ENCODE results near the gene SNTB2. TPM values are rescaled to one million over a fixed set of nuclear protein-coding genes. Genes with fewer than 3 reads are reported as not detected.

The SNTB2 gene
- total and polyA plus RNA-seq, 2 donors (not counting 1 experiment from before 2014, with no cell fraction given), result 51.8 to 63.3 TPM

- H3K4me2 ChIP-seq (ENCODE audit: extremely low read depth, insufficient read depth, low read length), result no peak overlapping the region
- no peak for DNase-seq (ENCODE audit: low read depth in 2 of 2)
- H3K27ac ChIP-seq (ENCODE audit: insufficient read depth, low read length), result no peak overlapping the region
- H2AFZ ChIP-seq (ENCODE audit: low read length), result no peak overlapping the region
- H3K36me3 ChIP-seq (ENCODE audit: control insufficient read depth, insufficient read depth, low read length), result no peaks in the 10 kb centered on the region
- H4K20me1 ChIP-seq (ENCODE audit: control insufficient read depth, extremely low read depth, insufficient read depth, low read length), result no peaks in the 10 kb centered on the region
- H3K9ac ChIP-seq (ENCODE audit: insufficient read depth, low read length), result no peak overlapping the region
- H3K79me2 ChIP-seq (ENCODE audit: control insufficient read depth, insufficient read depth, low read length), result peaks cover 77% of the 10 kb centered on the region
- H3K4me1 ChIP-seq (ENCODE audit: control insufficient read depth, extremely low read depth, insufficient read depth, low read length), result peaks cover 3% of the 10 kb centered on the region
- TF ChIP-seq EZH2 (IDR thresholded peaks at IDR 0.05; ENCODE audit: low read length, missing control alignments), result no peak
- TF ChIP-seq, protein P1, sequence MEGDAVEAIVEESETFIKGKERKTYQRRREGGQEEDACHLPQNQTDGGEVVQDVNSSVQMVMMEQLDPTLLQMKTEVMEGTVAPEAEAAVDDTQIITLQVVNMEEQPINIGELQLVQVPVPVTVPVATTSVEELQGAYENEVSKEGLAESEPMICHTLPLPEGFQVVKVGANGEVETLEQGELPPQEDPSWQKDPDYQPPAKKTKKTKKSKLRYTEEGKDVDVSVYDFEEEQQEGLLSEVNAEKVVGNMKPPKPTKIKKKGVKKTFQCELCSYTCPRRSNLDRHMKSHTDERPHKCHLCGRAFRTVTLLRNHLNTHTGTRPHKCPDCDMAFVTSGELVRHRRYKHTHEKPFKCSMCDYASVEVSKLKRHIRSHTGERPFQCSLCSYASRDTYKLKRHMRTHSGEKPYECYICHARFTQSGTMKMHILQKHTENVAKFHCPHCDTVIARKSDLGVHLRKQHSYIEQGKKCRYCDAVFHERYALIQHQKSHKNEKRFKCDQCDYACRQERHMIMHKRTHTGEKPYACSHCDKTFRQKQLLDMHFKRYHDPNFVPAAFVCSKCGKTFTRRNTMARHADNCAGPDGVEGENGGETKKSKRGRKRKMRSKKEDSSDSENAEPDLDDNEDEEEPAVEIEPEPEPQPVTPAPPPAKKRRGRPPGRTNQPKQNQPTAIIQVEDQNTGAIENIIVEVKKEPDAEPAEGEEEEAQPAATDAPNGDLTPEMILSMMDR (conservative IDR thresholded peaks at IDR 0.05 in 1 of 2, IDR thresholded peaks at IDR 0.05 in 1 of 2; ENCODE audit: low read depth in 1 of 2, low read length in 2 of 2), result no peak
- H3K4me3 ChIP-seq (replicated peaks in 1 of 4; ENCODE audit: control extremely low read depth in 1 of 4, insufficient read depth in 1 of 4, low read depth in 3 of 4, low read length in 4 of 4), result no peak overlapping the region
- H3K9me3 ChIP-seq (ENCODE audit: control insufficient read depth, insufficient read depth, low read depth, low read length), result no peaks in the 10 kb centered on the region
- H3K27me3 ChIP-seq (ENCODE audit: control insufficient read depth, insufficient read depth, low read length), result no peaks in the 10 kb centered on the region
These were observed 14.8 kb downstream of the SNTB2 start for GRCh38 chr16:69201787-69202186.

- no peak overlapping the region for H3K9ac ChIP-seq (ENCODE audit: insufficient read depth, low read length)
- H3K36me3 ChIP-seq (ENCODE audit: control insufficient read depth, insufficient read depth, low read length), result no peaks in the 10 kb centered on the region
These were observed 17.2 kb downstream of the SNTB2 start for GRCh38 chr16:69204172-69204571.

GRCh38 chr16:69209735-69210134 lies 22.8 kb downstream of the SNTB2 start:
- Histone ChIP-seq H3K4me2 (ENCODE audit: extremely low read depth, insufficient read depth, low read length) (no peak overlapping the region), H3K36me3 (ENCODE audit: control insufficient read depth, insufficient read depth, low read length) (no peaks in the 10 kb centered on the region), H2AFZ (ENCODE audit: low read length) (no peak overlapping the region), H3K79me2 (ENCODE audit: control insufficient read depth, insufficient read depth, low read length) (peaks cover 60% of the 10 kb centered on the region), H3K4me1 (ENCODE audit: control insufficient read depth, extremely low read depth, insufficient read depth, low read length) (no peaks in the 10 kb centered on the region), H3K4me3 (replicated peaks in 1 of 4; ENCODE audit: control extremely low read depth in 1 of 4, insufficient read depth in 1 of 4, low read depth in 3 of 4, low read length in 4 of 4) (no peak overlapping the region), H3K9ac (ENCODE audit: insufficient read depth, low read length) (no peak overlapping the region), H3K27me3 (ENCODE audit: control insufficient read depth, insufficient read depth, low read length) (no peaks in the 10 kb centered on the region), H3K27ac (ENCODE audit: insufficient read depth, low read length) (no peak overlapping the region), H4K20me1 (ENCODE audit: control insufficient read depth, extremely low read depth, insufficient read depth, low read length) (no peaks in the 10 kb centered on the region), H3K9me3 (ENCODE audit: control insufficient read depth, insufficient read depth, low read depth, low read length) (no peaks in the 10 kb centered on the region)
- TF ChIP-seq, protein P1 (conservative IDR thresholded peaks at IDR 0.05 in 1 of 2, IDR thresholded peaks at IDR 0.05 in 1 of 2; ENCODE audit: low read depth in 1 of 2, low read length in 2 of 2), result no peak
- TF ChIP-seq EZH2 (IDR thresholded peaks at IDR 0.05; ENCODE audit: low read length, missing control alignments), result no peak
- no peak for DNase-seq (ENCODE audit: low read depth in 2 of 2)

More at GRCh38 chr16:69204172-69204571, 17.2 kb downstream of the SNTB2 start:
- Histone ChIP-seq H3K27me3 (ENCODE audit: control insufficient read depth, insufficient read depth, low read length) (no peaks in the 10 kb centered on the region), H3K9me3 (ENCODE audit: control insufficient read depth, insufficient read depth, low read depth, low read length) (no peaks in the 10 kb centered on the region), H3K79me2 (ENCODE audit: control insufficient read depth, insufficient read depth, low read length) (peaks cover 69% of the 10 kb centered on the region), H3K27ac (ENCODE audit: insufficient read depth, low read length) (no peak overlapping the region), H3K4me2 (ENCODE audit: extremely low read depth, insufficient read depth, low read length) (no peak overlapping the region), H2AFZ (ENCODE audit: low read length) (no peak overlapping the region), H3K4me3 (replicated peaks in 1 of 4; ENCODE audit: control extremely low read depth in 1 of 4, insufficient read depth in 1 of 4, low read depth in 3 of 4, low read length in 4 of 4) (no peak overlapping the region), H3K4me1 (ENCODE audit: control insufficient read depth, extremely low read depth, insufficient read depth, low read length) (peaks cover 3% of the 10 kb centered on the region), H4K20me1 (ENCODE audit: control insufficient read depth, extremely low read depth, insufficient read depth, low read length) (no peaks in the 10 kb centered on the region)
- no peak for DNase-seq (ENCODE audit: low read depth in 2 of 2)
- TF ChIP-seq EZH2 (IDR thresholded peaks at IDR 0.05; ENCODE audit: low read length, missing control alignments), result no peak
- TF ChIP-seq, protein P1 (conservative IDR thresholded peaks at IDR 0.05 in 1 of 2, IDR thresholded peaks at IDR 0.05 in 1 of 2; ENCODE audit: low read depth in 1 of 2, low read length in 2 of 2), result no peak
